ENCODE results near the gene MT1E. TPM values are rescaled to one million over a fixed set of nuclear protein-coding genes. Genes with fewer than 3 reads are reported as not detected.
"Not testable (repeated sequence)": the region's sequence is repeated elsewhere in the genome, so short reads cannot be mapped to it uniquely, and the experiment has no call there.

Gene MT1E
- total RNA-seq, 1 donor from 2014 or later: 158 TPM

DNA sequence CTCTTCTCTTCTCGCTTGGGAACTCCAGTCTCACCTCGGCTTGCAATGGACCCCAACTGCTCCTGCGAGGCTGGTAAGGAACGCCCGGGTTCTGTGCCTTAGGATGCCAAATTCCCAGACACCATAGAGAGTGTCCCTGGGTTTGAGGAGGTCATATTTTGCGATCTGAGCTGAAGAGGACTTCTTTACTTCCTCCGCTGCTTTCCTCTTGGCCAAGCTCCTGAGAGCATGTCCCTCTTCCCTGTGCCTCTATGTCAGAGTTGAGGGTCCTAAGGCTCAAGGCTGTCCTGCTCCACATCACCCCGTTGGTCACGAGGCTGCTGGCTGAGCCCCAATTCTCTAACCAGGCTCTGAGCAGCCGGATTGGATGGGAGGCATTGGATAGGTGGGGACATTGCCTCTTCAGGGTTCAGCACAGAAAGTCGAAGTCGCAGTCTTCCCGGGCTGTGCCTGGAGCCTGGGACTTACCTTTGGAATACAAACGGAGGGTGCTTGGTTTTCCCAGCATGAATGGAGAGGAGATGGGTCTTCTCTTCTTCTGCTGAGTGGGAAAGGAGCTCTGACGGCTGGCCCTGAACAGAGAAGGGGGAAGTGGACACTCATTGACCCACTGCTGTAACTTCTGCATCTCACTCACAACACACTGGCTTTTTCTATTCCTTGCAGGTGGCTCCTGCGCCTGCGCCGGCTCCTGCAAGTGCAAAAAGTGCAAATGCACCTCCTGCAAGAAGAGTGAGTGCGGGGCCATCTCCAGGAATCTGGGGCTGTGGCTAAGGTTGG lies 44.4 kb downstream of the MT1E start:
- Histone ChIP-seq H3K36me3 (no peaks in the 10 kb centered on the region), H3K27me3 (ENCODE audit: low read depth) (peaks cover 64% of the 10 kb centered on the region), H3K4me3 (no peak overlapping the region), H3K27ac (no peak overlapping the region), H3K4me1 (peaks cover 13% of the 10 kb centered on the region), H3K9me3 (no peaks in the 10 kb centered on the region)
- DNase-seq (no peak), ATAC-seq (no peak)
- TF ChIP-seq, protein P1, sequence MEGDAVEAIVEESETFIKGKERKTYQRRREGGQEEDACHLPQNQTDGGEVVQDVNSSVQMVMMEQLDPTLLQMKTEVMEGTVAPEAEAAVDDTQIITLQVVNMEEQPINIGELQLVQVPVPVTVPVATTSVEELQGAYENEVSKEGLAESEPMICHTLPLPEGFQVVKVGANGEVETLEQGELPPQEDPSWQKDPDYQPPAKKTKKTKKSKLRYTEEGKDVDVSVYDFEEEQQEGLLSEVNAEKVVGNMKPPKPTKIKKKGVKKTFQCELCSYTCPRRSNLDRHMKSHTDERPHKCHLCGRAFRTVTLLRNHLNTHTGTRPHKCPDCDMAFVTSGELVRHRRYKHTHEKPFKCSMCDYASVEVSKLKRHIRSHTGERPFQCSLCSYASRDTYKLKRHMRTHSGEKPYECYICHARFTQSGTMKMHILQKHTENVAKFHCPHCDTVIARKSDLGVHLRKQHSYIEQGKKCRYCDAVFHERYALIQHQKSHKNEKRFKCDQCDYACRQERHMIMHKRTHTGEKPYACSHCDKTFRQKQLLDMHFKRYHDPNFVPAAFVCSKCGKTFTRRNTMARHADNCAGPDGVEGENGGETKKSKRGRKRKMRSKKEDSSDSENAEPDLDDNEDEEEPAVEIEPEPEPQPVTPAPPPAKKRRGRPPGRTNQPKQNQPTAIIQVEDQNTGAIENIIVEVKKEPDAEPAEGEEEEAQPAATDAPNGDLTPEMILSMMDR (IDR thresholded peaks at IDR 0.05): no peak
- intact Hi-C loops (cut with DNase I): no loop called here

DNA sequence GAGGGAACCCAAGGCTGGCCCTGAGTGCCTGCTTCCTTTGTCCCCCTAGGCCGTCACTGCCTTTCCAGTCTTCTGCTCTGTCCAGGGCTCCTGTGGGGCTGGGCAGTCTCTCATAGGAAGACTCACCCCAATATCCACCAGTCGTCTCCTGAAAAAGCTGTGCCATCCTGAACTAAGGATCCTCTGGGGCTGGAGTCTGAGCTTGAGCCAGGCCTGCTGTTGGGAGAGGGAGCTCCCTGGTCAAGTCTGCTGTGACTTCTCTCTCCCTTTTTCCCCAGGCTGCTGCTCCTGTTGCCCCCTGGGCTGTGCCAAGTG lies 45.0 kb downstream of the MT1E start:
- no peak overlapping the region for H3K4me3 ChIP-seq
- H3K4me1 ChIP-seq: peaks cover 14% of the 10 kb centered on the region
- H3K27ac ChIP-seq: no peak overlapping the region
- DNase-seq (no peak), ATAC-seq (no peak)
- no peaks in the 10 kb centered on the region for H3K36me3 ChIP-seq
- intact Hi-C loops (cut with DNase I): no loop called here
- TF ChIP-seq, protein P1 (IDR thresholded peaks at IDR 0.05): no peak
- peaks cover 64% of the 10 kb centered on the region for H3K27me3 ChIP-seq (ENCODE audit: low read depth)
- H3K9me3 ChIP-seq: no peaks in the 10 kb centered on the region

DNA sequence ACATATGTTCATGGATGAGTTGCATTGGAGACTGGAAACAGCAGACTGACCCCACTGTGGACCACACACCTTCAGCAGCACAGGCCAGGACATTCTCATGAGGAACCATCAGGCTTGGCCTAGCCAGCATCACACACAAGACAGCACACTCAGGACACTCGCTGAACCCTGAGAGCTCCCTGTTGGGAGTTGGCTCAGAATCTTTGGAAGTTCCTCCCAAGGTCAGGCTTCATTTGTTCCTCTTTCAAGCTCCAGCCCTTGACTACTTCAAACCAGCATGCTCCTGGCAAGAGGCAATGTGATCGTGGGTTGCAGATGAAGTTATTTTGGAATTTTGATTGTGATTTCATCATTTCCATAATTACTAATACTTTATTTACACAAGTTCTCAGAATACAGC lies 46.1 kb downstream of the MT1E start:
- intact Hi-C loops (cut with DNase I); DNase-seq; ATAC-seq; H3K4me3 ChIP-seq; H3K36me3 ChIP-seq; H3K9me3 ChIP-seq; H3K27ac ChIP-seq: not testable (repeated sequence)
- peaks cover 21% of the 10 kb centered on the region for H3K4me1 ChIP-seq
- H3K27me3 ChIP-seq (ENCODE audit: low read depth): peaks cover 70% of the 10 kb centered on the region

DNA sequence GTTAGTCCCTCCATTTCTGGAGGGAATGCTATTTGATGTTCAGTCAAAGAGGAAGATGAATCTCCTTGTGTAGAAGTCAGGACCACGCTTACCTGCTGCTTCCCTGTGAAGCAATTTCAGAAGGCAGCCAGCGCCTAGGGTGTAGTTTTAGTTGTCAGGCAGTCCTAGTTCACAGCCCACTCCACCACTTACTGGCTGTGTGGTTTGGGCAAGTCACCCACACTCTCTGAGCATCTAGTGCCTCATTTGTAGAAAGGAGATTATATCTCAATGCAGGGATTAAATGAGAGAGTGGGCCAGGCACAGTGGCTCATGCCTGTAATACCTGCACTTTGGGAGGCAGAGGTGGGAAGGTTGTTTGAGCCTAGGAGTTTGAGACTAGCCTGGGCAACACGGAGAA lies 46.6 kb downstream of the MT1E start:
- DNase-seq; ATAC-seq; H3K4me3 ChIP-seq; intact Hi-C loops (cut with DNase I); H3K36me3 ChIP-seq; H3K27ac ChIP-seq; H3K9me3 ChIP-seq: not testable (repeated sequence)
- Histone ChIP-seq H3K27me3 (ENCODE audit: low read depth) (peaks cover 70% of the 10 kb centered on the region), H3K4me1 (peaks cover 21% of the 10 kb centered on the region)

DNA sequence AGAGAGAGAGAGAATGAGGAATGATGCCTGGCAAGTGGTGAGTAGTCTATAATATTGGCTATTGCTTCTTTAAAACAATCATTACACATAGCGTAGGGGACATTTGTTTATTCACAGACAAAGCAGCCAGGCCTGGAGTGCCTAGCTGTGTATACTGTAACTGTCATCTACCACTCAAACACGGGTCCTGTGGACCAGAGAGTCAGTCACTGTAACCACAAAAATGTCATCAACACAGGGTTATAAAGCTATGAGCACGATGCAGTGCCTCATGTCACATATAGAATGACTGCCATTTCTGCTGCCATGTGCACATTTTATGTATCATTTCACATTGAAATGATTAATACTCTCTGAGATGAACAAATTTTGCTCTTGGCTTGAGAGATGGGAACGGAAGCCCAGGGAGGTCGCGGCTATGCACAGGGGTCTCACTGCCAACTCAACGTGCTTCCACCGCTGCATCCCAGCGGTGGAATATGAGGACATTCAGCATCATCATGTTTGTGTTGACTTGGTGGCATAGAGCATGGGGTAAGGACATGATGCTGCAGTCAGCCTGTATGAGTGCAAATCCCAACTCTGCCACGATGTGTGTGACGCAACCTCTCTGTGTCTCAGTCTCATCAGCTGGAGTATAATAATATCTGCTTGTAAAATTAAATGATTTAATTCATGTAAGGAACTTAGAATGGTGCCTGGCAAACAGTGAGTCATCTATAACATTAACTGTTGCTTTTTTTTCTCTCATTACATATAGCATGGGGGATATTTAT lies 47.4 kb downstream of the MT1E start:
- intact Hi-C loops (cut with DNase I): no loop called here
- H3K27me3 ChIP-seq (ENCODE audit: low read depth): peaks cover 64% of the 10 kb centered on the region

DNA sequence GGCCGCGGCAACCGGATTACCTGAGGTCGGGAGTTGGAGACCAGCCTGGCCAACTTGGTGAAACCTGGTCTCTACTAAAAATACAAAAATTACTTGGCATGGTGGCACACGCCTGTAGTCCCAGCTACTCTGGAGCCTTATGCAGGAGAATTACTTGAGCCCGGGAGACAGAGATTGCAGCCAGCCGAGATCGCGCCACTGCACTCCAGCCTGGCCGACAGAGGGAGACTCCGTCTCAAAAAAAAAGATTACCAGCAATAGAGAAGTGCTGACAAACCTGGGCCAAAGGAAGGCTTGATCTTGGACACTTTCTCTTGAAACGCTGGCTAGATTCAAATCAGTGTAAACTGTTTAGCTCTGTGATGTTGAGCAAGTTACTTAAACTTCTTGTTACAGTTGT lies 48.3 kb downstream of the MT1E start:
- DNase-seq (no peak), ATAC-seq (peak; percentile 31 to 66)
- peaks cover 55% of the 10 kb centered on the region for H3K27me3 ChIP-seq (ENCODE audit: low read depth)
- TF ChIP-seq, protein P1 (IDR thresholded peaks at IDR 0.05): peak; percentile 68
- no peak overlapping the region for H3K27ac ChIP-seq
- no peak overlapping the region for H3K4me3 ChIP-seq
- H3K36me3 ChIP-seq: no peaks in the 10 kb centered on the region
- intact Hi-C loops (cut with DNase I): no loop called here
- no peaks in the 10 kb centered on the region for H3K9me3 ChIP-seq
- peaks cover 14% of the 10 kb centered on the region for H3K4me1 ChIP-seq

More for the DNA sequence above, 47.4 kb downstream of the MT1E start:
- TF ChIP-seq, protein P1 (IDR thresholded peaks at IDR 0.05): no peak
- peaks cover 17% of the 10 kb centered on the region for H3K4me1 ChIP-seq
- no peak overlapping the region for H3K4me3 ChIP-seq
- no peak overlapping the region for H3K27ac ChIP-seq
- H3K36me3 ChIP-seq: no peaks in the 10 kb centered on the region
- no peak for DNase-seq
- no peaks in the 10 kb centered on the region for H3K9me3 ChIP-seq
- no peak for ATAC-seq

DNA sequence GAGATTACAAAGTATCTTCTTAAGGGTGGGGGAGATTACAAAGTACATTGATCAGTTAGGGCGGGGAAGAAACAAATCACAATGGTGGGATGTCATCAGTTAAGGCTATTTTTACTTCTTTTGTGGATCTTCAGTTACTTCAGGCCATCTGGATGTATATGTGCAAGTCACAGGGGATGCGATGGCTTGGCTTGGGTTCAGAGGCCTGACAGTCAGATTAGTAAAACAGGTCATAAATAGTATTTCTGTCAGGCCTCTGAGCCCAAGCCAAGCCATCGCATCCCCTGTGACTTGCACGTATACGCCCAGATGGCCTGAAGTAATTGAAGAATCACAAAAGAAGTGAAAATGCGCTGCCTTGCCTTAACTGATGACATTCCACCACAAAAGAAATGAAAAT lies 49.0 kb downstream of the MT1E start:
- intact Hi-C loops (cut with DNase I); H3K4me1 ChIP-seq; ATAC-seq; H3K27ac ChIP-seq; H3K9me3 ChIP-seq; H3K4me3 ChIP-seq; DNase-seq; H3K36me3 ChIP-seq: not testable (repeated sequence)
- H3K27me3 ChIP-seq (ENCODE audit: low read depth): peaks cover 48% of the 10 kb centered on the region

Data from lower lobe of right lung (tissue), 2 donors.